GM21786 (cell line): Measurements from ENCODE around the gene MAPK11.

Source experiments
- ATAC-seq: cut with Tn5 transposase; IDR thresholded peaks from one replicate; pipeline ENCODE4 v1.9.1; 2021; ENCODE audit not compliant: unreplicated experiment

Gene MAPK11

GRCh38 chr22:50262973-50263617, 7.1 kb downstream of the MAPK11 start:
- ATAC-seq, result no peak

GRCh38 chr22:50262460-50262911, 7.7 kb downstream of the MAPK11 start:
- ATAC-seq, result no peak

GRCh38 chr22:50261615-50262459, 8.3 kb downstream of the MAPK11 start, which contains the start of gene MAPK12:
Gene MAPK12, minus strand, starts transcription at chr22:50261683. Its CDS starts 174 bp downstream, at chr22:50261509.
- ATAC-seq, result no peak

GRCh38 chr22:50260801-50261614, 9.2 kb downstream of the MAPK11 start:
- no peak for ATAC-seq

- no peak for ATAC-seq
Observed at GRCh38 chr22:50260434-50260800, 9.8 kb downstream of the MAPK11 start.

- no peak for ATAC-seq
Observed at GRCh38 chr22:50259302-50259701, 10.9 kb downstream of the MAPK11 start.

GRCh38 chr22:50258361-50259292, 11.6 kb downstream of the MAPK11 start:
- ATAC-seq, result no peak

- no peak for ATAC-seq
Observed at GRCh38 chr22:50257451-50258360, 12.5 kb downstream of the MAPK11 start.

- no peak for ATAC-seq
Observed at GRCh38 chr22:50257041-50257440, 13.1 kb downstream of the MAPK11 start.

- no peak for ATAC-seq
Observed at GRCh38 chr22:50256258-50256862, 13.8 kb downstream of the MAPK11 start.

GRCh38 chr22:50255607-50256006, 14.6 kb downstream of the MAPK11 start:
- ATAC-seq, result no peak

- ATAC-seq, result no peak
Observed at GRCh38 chr22:50255099-50255498, 15.1 kb downstream of the MAPK11 start.

- no peak for ATAC-seq
Observed at GRCh38 chr22:50253941-50254340, 16.2 kb downstream of the MAPK11 start.

- no peak for ATAC-seq
Observed at GRCh38 chr22:50253046-50253915, 16.9 kb downstream of the MAPK11 start.

GRCh38 chr22:50252082-50253045, 17.8 kb downstream of the MAPK11 start:
- no peak for ATAC-seq

GRCh38 chr22:50251477-50252081, 18.6 kb downstream of the MAPK11 start:
- ATAC-seq, result no peak
